Vagina (tissue), 2 donors: ENCODE data around the gene ELFN2. TPM values are rescaled to one million over a fixed set of nuclear protein-coding genes. Genes with fewer than 3 reads are reported as not detected.

ENCODE experiments used
- DNase-seq, 2 donors: peaks; one replicate each; pipeline ENCODE4 v3.0.0-alpha.2; 2017; ENCODE audit errors: extremely low spot score in 2 of 2
- H3K27ac ChIP-seq: fragments of 200-600 bp; sonication (generic); one replicate; pipeline ENCODE4 v1.5.1; 2019
- H3K27me3 ChIP-seq: fragments of 200-600 bp; sonication (generic); one replicate; pipeline ENCODE4 v1.5.1; 2019
- H3K36me3 ChIP-seq, 2 donors: fragments of 200-600 bp; sonication (generic); one replicate each; pipeline ENCODE4 v1.5.1; 2017 to 2019
- H3K4me1 ChIP-seq: fragments of 200-600 bp; sonication (generic); one replicate; pipeline ENCODE4 v1.5.1; 2019
- H3K4me3 ChIP-seq, 2 donors: fragments of 200-600 bp; sonication (generic); 1 replicate in 1 of 2; 2 replicates in 1 of 2; pipeline ENCODE4 v1.5.1; 2016 to 2019
- H3K9me3 ChIP-seq: fragments of 200-600 bp; sonication (generic); one replicate; pipeline ENCODE4 v1.5.1; 2019
- CTCF ChIP-seq, 3 experiments: fragments of 450-650 bp in 2 of 3; fragments of 200-600 bp in 1 of 3; sonication (generic) in 1 of 3; IDR thresholded peaks; one replicate each; pipeline ENCODE4 v1.5.1; 2017 to 2019; ENCODE audit warnings: antibody characterized with exemption in 3 of 3, mild to moderate bottlenecking in 2 of 3, moderate library complexity in 2 of 3
- POLR2A ChIP-seq, 2 donors: fragments of 450-650 bp; IDR thresholded peaks; one replicate each; pipeline ENCODE4 v1.6.1; 2017; ENCODE audit warnings: antibody characterized with exemption in 2 of 2, mild to moderate bottlenecking in 2 of 2, moderate library complexity in 2 of 2
- POLR2AphosphoS5 ChIP-seq, 2 donors: sonication (generic); formaldehyde crosslinking; IDR thresholded peaks; one replicate each; pipeline ENCODE4 v1.9.0; 2017; ENCODE audit warnings: antibody characterized with exemption in 2 of 2, mild to moderate bottlenecking in 2 of 2, low read depth in 1 of 2; ENCODE audit not compliant: insufficient read depth in 1 of 2
- intact Hi-C: fragments of 100-400 bp; cut with DNase I; formaldehyde crosslinking; loops from one replicate; pipeline ENCODE4 v1.15.1; 2023
- total RNA-seq: library from RNA; depleted of rRNA; stranded (reverse); fragments of >200 nt; gene quantifications from one replicate; pipeline ENCODE4 v1.2.3, GENCODE V29; 2016

ELFN2 gene
- total RNA-seq, 1 donor from 2014 or later, result not detected

DNA sequence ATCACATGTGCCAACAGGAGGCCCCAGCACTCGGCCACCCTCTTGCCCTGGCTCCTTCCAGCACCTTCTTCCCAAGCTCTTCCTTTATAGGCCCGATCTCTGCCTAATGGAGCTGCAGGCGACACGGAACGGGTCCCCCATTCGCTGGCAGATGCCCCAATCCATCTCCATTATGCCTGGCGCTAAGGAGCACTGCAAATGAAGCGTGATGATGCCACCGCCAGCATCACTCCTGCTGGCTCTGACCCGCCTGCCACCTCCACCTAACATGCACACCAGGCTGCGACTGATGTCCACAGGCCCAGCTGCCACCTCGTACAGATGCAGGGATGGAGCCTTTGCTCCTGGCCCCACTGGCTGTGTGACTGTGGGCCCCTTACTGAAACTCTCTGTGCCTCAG lies 33.5 kb downstream of the ELFN2 start:
- DNase-seq, result no peak
- Histone ChIP-seq H3K4me1 (no peaks in the 10 kb centered on the region), H3K9me3 (no peaks in the 10 kb centered on the region), H3K4me3 (no peak overlapping the region), H3K27me3 (no peaks in the 10 kb centered on the region), H3K36me3 (no peaks in the 10 kb centered on the region), H3K27ac (no peak overlapping the region)
- intact Hi-C loops, result no loop called here
- TF ChIP-seq POLR2AphosphoS5 (IDR thresholded peaks at IDR 0.05; ENCODE audit: insufficient read depth in 1 of 2, low read depth in 1 of 2) (no peak), POLR2A (IDR thresholded peaks at IDR 0.05) (no peak), CTCF (IDR thresholded peaks at IDR 0.05) (no peak)

DNA sequence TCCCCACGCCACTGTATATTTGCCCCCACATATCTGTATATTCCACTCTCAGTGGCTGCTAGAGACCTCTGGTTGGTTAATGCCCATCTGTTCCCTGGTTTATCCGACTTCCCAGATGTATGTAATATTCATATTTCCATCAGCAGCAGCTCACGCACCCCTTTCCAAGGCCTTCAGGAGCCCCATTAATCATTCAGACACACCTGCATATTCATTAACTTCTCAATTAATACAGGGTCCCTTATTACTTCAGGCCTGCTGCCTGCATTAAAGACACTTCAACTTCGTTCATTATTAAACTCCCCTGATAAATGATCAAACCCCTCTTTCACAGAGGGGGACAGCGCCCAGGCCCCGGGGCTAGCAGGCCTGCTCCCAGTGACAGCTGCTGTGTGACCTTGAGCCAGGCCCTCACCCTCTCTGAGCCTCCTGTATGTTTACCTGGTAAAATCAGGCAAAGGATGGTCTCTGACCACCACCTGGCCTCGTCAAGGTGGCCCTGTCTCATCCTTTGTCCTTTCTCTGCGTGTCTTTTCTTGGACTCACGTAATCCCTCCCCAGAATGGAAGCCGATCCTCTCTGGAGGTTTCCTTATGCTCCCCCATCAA lies 34.5 kb downstream of the ELFN2 start:
- intact Hi-C loops, result no loop called here
- DNase-seq, result no peak

GRCh38 chr22:37391702-37392101 lies 35.6 kb downstream of the ELFN2 start:
- no peaks in the 10 kb centered on the region for H3K27me3 ChIP-seq

More for the DNA sequence above, 34.5 kb downstream of the ELFN2 start:
- Histone ChIP-seq H3K27me3 (no peaks in the 10 kb centered on the region), H3K4me3 (no peak overlapping the region), H3K36me3 (no peaks in the 10 kb centered on the region), H3K9me3 (no peaks in the 10 kb centered on the region), H3K27ac (no peak overlapping the region), H3K4me1 (no peaks in the 10 kb centered on the region)
- no peak for TF ChIP-seq POLR2A (IDR thresholded peaks at IDR 0.05)
- TF ChIP-seq POLR2AphosphoS5 (IDR thresholded peaks at IDR 0.05; ENCODE audit: insufficient read depth in 1 of 2, low read depth in 1 of 2), result no peak
- TF ChIP-seq CTCF (IDR thresholded peaks at IDR 0.05), result no peak

GRCh38 chr22:37390075-37390474 lies 37.2 kb downstream of the ELFN2 start:
- intact Hi-C loops, result no loop called here
- Histone ChIP-seq H3K4me1 (no peaks in the 10 kb centered on the region), H3K9me3 (no peaks in the 10 kb centered on the region), H3K4me3 (no peak overlapping the region), H3K27ac (no peak overlapping the region), H3K36me3 (no peaks in the 10 kb centered on the region), H3K27me3 (no peaks in the 10 kb centered on the region)
- DNase-seq, result no peak
- TF ChIP-seq POLR2AphosphoS5 (IDR thresholded peaks at IDR 0.05; ENCODE audit: insufficient read depth in 1 of 2, low read depth in 1 of 2) (no peak), POLR2A (IDR thresholded peaks at IDR 0.05) (no peak), CTCF (IDR thresholded peaks at IDR 0.05) (no peak)

More at GRCh38 chr22:37391702-37392101, 35.6 kb downstream of the ELFN2 start:
- H3K4me1 ChIP-seq, result no peaks in the 10 kb centered on the region
- no peak overlapping the region for H3K27ac ChIP-seq
- DNase-seq, result no peak
- intact Hi-C loops, result no loop called here
- H3K36me3 ChIP-seq, result no peaks in the 10 kb centered on the region
- TF ChIP-seq POLR2A (IDR thresholded peaks at IDR 0.05) (no peak), POLR2AphosphoS5 (IDR thresholded peaks at IDR 0.05; ENCODE audit: insufficient read depth in 1 of 2, low read depth in 1 of 2) (no peak), CTCF (IDR thresholded peaks at IDR 0.05) (no peak)
- no peaks in the 10 kb centered on the region for H3K9me3 ChIP-seq
- H3K4me3 ChIP-seq, result no peak overlapping the region

DNA sequence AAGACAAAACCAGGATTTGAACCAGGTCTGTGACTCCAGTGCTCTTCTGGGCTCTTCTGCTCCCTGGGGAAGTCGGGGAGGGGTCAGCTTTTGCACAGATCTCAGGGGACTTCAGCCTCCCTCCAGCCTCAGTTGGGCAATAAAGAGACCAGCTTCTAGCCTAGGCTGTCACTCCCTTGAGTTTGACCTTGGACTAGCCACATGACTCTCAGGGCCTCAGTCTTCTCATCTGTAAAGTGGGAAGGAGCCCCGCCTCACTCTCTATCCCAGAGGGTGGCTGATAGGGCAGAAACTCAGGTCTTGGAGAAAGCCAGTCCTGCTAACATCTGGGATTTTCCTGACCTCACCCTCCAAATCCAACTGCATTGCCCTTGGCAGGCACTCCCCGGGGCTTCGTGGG lies 38.7 kb downstream of the ELFN2 start:
- DNase-seq, result no peak
- no peaks in the 10 kb centered on the region for H3K9me3 ChIP-seq
- H3K4me1 ChIP-seq, result no peaks in the 10 kb centered on the region
- TF ChIP-seq POLR2AphosphoS5 (IDR thresholded peaks at IDR 0.05; ENCODE audit: insufficient read depth in 1 of 2, low read depth in 1 of 2) (no peak), POLR2A (IDR thresholded peaks at IDR 0.05) (no peak), CTCF (IDR thresholded peaks at IDR 0.05) (no peak)
- intact Hi-C loops, result no loop called here
- H3K4me3 ChIP-seq, result no peak overlapping the region
- H3K27ac ChIP-seq, result no peak overlapping the region
- H3K27me3 ChIP-seq, result no peaks in the 10 kb centered on the region
- H3K36me3 ChIP-seq, result no peaks in the 10 kb centered on the region
